Fibroblast of skin of left biceps (primary cell): Measurements from ENCODE around the gene GTF2A1.
"Not testable (repeated sequence)": the region's sequence is repeated elsewhere in the genome, so short reads cannot be mapped to it uniquely, and the experiment has no call there.

Source experiments
- DNase-seq, 2 experiments: peaks; one replicate each; pipeline ENCODE4 v3.0.0-alpha.2; 2013; ENCODE audit warnings: low read depth in 2 of 2

Gene GTF2A1

GRCh38 chr14:81231540-81231939 lies 10.8 kb upstream of the GTF2A1 start:
- no peak for DNase-seq

GRCh38 chr14:81224222-81224621 lies 3.5 kb upstream of the GTF2A1 start:
- no peak for DNase-seq

- not testable (repeated sequence) for DNase-seq
Observed at GRCh38 chr14:81223788-81224187, 3.0 kb upstream of the GTF2A1 start.

- DNase-seq, result no peak
Observed at GRCh38 chr14:81222691-81223090, 1.9 kb upstream of the GTF2A1 start.

GRCh38 chr14:81222126-81222525 lies 1.4 kb upstream of the GTF2A1 start:
- no peak for DNase-seq

GRCh38 chr14:81221579-81222102 lies 882 bp upstream of the GTF2A1 start:
- no peak for DNase-seq

GRCh38 chr14:81220580-81220829 lies 254 bp downstream of the GTF2A1 start:
- no peak for DNase-seq

GRCh38 chr14:81219759-81220579 lies 790 bp downstream of the GTF2A1 start:
- no peak for DNase-seq

GRCh38 chr14:81219210-81219758 lies 1.5 kb downstream of the GTF2A1 start:
- DNase-seq, result peak; percentile 95 to 97

- DNase-seq, result no peak
Observed at GRCh38 chr14:81211844-81212243, 8.9 kb downstream of the GTF2A1 start.

- no peak for DNase-seq
Observed at GRCh38 chr14:81209167-81209836, 11.5 kb downstream of the GTF2A1 start.

- no peak for DNase-seq
Observed at GRCh38 chr14:81208489-81208888, 12.3 kb downstream of the GTF2A1 start.

- no peak for DNase-seq
Observed at GRCh38 chr14:81206115-81206514, 14.6 kb downstream of the GTF2A1 start.

GRCh38 chr14:81205639-81206038 lies 15.1 kb downstream of the GTF2A1 start:
- DNase-seq, result no peak

- no peak for DNase-seq
Observed at GRCh38 chr14:81200054-81200453, 20.7 kb downstream of the GTF2A1 start.

- DNase-seq, result no peak
Observed at GRCh38 chr14:81199084-81199483, 21.7 kb downstream of the GTF2A1 start.

GRCh38 chr14:81198651-81199050 lies 22.1 kb downstream of the GTF2A1 start:
- DNase-seq, result no peak

GRCh38 chr14:81193924-81194633 lies 26.7 kb downstream of the GTF2A1 start:
- no peak for DNase-seq

GRCh38 chr14:81192594-81192993 lies 28.2 kb downstream of the GTF2A1 start:
- no peak for DNase-seq

GRCh38 chr14:81187832-81188522 lies 32.8 kb downstream of the GTF2A1 start:
- DNase-seq, result no peak

GRCh38 chr14:81179631-81180030 lies 41.1 kb downstream of the GTF2A1 start:
- DNase-seq, result no peak

GRCh38 chr14:81178063-81178462 lies 42.7 kb downstream of the GTF2A1 start:
- no peak for DNase-seq
